Left forelimb (tissue), 1 donor: ENCODE measurements around the gene TFDP1.
A peak's percentile ranks its signal among the peaks of the same experiment; 100 is the strongest.

ENCODE experiments used
- DNase-seq: peaks from one replicate; pipeline ENCODE4 v3.0.0-alpha.2; 2018; ENCODE audit warnings: low spot score

The TFDP1 gene

DNA sequence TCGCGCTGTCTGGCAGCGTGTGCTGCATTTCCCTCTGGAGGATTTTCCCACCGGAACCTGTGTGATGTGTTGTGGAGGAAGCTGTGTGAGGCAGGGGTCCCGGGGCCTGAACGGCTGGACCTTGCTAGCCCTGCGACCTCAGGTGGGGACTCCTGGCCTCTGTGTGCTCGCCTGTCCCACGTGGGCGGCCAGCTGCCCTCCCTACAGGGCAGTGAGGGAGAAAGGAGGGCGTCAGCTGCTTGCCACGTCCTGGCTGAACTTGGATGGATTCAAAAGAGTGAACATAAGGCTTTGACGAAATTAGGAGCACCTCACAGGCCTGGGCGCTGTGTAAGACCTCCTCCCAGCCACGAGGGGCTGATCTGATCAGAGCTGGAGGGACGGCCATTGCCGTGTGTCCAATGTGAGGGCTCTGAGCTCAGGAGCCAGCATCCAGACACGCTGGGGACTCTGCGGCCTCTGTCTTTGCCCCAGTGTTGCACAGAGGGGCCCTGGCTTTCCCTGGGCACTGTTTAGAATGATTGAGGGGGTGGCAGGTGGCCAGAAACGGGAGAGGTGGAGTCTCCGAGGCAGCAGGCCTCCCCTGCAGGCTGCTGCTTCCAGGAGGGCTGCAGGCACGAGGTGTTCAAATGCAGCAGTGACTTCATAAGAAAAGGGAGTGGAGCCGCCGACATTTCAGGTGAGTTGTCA, 13.0 kb downstream of the TFDP1 start:
- DNase-seq, result peak; percentile 53

GRCh38 chr13:113598081-113598410, 13.5 kb downstream of the TFDP1 start:
- peak; percentile 23 for DNase-seq

- peak; percentile 34 for DNase-seq
Observed at GRCh38 chr13:113598481-113598880, 13.9 kb downstream of the TFDP1 start.

- DNase-seq, result peak; percentile 57
Observed at GRCh38 chr13:113599391-113599790, 14.8 kb downstream of the TFDP1 start.

DNA sequence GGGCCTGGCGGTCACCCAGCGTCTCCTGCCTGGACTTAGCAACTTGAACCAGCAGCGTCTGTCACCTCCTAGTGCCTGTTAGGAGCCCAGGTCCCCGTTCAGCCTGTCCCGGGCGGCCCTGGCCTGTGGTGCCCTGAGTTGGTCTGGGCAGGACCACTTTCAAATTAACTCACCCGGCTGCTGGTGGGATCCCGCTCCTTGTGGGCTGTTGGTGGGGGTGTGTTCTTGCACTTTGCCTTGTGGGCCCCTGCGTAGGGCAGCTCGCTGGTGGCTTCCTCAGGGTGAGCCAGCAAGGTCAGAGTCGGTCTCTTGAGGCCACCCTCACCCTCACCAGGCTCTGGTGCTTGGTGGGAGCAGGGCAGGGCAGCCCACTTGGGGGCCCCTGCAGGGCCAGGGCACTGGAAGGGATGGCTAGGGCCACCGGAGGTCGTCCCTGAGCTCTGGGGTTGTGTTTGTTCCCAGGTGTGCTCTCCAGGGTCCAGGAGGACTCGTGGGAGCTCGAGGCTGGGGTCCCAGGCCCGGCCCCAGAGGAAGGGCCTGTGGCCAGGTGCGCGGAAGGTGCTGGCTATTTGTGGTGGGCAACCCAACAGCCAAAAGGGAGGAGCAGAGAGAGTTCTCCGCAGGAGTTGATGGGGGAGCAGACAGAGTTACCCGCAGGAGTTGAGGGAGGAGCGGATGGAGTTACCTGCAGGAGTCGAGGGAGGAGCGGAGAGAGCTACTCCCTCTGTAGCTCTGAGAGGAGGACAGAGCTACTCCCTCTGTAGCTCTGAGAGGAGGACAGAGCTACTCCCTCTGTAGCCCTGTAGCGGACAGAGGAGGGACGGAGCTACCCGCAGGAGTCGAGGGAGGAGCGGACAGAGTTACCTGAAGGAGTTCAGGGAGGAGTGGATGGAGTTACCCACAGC, 16.9 kb downstream of the TFDP1 start:
- no peak for DNase-seq

DNA sequence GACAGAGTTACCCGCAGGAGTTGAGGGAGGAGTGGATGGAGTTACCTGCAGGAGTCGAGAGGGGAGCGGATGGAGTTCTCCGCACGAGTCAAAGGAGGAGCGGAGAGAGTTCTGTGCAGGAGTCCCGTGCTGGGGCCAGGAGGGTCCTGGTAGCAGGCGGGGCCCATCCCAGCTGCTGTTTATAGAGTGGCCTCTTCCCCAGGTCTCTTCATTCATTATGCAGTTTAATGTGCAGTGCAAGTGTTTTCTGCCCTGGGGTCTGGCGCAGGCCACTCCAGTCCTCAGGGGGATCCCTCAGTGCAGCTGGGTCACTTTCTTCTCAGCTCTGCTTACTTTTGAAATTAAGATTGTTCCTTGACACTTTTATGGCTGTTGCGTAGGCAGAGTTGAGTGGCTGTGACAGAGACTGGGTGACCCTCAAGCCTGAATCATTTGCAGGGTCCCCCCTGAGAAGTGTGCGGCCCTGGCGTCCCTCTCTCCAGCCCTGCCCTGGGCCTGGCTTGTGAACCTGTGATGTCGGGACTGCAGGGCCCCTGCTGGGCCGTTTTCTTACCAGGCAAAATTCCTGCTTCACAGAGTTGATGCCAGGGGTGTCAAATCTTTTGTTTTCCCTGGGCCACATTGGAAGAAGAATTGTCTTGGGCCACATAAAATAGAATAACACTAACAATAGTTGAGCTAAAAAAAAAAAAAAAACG, 17.9 kb downstream of the TFDP1 start:
- no peak for DNase-seq

- no peak for DNase-seq
Observed at GRCh38 chr13:113603116-113603710, 18.7 kb downstream of the TFDP1 start.

DNA sequence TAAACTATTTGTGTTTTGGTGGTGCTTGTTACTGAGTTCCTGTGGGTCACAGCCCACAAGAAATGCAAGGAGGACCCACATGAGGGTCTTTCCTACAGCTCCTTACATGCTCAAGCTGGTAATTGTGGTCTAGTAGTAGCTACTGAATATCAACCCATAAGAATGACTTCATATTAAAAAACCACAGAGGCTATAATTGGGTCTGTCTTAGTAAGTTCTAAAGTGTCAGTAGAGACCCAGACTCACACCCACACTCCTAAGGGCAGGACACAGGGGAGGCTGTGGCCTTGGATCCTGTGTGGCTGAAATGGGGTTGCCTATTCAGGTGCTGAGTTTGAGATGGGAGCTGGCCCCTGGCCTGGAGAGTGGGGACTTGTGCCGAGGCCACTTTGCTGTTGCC, 19.6 kb downstream of the TFDP1 start:
- no peak for DNase-seq

GRCh38 chr13:113605461-113605860, 20.9 kb downstream of the TFDP1 start:
- no peak for DNase-seq

DNA sequence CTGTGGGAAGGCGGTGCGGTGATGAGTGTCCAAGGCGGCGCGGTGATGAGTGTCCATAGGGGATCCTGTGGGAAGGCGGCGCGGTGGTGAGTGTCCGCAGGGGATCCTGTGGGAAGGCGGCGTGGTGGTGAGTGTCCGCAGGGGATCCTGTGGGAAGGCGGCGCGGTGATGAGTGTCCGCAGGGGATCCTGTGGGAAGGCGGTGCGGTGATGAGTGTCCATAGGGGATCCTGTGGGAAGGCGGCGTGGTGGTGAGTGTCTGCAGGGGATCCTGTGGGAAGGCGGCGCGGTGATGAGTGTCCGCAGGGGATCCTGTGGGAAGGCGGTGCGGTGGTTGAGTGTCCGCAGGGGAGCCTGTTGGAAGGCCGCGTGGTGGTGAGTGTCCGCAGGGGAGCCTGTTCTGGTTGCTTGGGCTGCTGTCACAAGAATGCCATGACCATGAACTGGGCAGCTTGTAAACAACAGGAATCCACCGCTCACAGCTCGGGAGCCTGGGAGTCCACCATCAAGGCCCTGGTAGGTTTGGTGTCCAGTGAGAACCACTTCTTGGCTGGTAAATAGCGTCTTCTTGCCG, 21.4 kb downstream of the TFDP1 start:
- no peak for DNase-seq

- no peak for DNase-seq
Observed at GRCh38 chr13:113607056-113607888, 22.7 kb downstream of the TFDP1 start.

DNA sequence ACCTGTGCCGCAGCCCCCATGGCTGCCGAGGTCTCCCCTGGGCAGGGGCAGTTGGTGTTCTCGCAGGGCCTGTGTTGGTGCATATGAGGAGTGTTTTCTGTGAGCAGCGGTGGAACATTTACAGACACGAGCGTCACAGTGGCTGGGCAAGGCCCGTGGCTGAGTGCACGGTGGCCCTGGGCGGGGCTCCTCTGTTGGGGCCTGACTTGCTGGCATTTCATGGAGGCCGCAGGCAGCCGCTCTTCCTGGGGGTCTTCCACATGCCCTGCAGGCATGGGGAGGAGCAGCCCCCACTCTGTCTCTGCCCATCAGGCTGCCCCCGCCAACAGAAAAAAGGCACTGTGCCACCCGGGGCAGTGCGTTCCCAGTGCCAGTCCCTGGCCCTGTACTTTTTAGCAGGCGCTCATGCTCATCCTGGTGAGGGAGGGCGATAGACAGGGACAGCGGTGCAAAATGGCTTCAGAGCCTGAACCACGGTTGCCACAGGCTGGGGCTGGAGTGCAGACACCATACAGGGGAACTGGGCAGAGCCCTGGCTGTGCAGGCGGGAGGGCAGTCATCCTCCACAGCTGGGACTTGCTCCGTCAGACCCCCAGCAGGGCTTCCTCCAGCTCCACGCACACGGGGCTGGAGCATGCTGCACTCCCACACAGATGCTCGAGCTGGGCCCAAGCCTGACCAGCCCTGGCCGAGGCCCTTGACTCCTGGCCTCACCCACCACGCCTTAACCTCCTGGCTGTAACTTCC, 23.5 kb downstream of the TFDP1 start:
- no peak for DNase-seq

GRCh38 chr13:113608967-113609533, 24.5 kb downstream of the TFDP1 start:
- DNase-seq, result no peak

- no peak for DNase-seq
Observed at GRCh38 chr13:113609616-113610015, 25.1 kb downstream of the TFDP1 start.

DNA sequence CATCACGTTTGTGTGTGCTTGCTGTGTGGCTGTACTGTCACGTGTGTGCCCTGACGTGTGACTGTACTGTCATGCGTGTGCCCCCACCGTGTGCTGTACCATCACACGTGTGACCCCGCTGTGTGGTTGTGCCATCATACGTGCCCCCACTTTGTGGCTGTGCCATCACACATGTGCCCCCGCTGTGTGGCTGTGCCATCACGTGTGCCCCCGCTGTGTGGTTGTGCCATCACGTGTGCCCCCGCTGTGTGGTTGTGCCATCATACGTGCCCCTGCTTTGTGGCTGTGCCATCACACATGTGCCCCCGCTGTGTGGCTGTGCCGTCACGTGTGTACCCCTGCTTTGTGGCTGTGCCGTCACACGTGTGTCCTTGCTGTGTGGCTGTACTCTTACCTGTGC, 25.7 kb downstream of the TFDP1 start:
- DNase-seq, result no peak

GRCh38 chr13:113611996-113612395, 27.4 kb downstream of the TFDP1 start:
- DNase-seq, result no peak

DNA sequence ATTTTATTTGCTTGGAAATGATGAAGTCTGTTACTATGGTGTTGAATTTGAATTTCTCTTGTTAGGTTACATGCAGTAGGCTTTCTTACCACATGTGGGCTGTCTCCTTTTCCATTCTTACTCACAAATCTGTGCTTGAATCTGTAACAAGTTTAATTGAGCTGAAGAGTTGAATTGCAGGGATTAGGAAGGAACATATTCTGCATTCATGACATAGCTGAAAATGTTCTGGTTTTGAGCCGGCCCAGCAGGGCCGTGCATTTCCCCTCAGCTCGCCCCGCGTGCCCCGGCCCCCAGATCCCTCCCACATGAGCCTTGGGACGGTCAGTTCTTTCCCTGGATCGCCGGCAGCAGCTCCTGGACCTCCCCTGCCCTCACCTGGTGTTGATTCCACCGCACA, 28.1 kb downstream of the TFDP1 start:
- no peak for DNase-seq

DNA sequence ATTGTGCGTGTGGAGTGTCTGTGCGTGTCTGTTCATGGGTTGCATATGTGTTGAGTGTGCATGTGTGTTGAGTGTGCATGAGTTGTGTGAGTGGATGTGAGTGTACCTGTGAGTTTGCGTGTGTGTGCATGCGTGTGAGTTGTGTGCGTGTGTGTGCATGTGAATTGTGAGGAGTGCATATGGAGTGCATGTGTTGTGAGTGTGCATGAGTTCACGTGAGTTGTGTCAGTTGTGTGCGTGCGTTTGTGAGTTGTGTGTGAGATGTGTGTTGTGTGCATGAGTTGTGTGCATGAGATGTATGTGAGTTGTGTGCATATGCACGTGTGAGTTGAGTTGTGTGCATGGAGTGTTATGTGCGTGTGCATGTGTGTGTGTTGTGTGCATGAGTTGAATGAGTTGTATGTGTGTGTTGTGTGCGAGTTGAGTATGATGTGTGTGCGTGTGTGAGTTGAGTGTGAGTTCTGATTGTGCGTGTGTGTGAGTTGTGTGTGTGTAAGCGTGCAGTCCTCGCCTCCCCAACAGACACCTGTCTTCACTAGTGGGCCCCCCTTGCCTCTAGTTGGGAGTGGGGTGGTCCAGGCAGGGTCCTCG, 29.3 kb downstream of the TFDP1 start:
- DNase-seq, result no peak

GRCh38 chr13:113616281-113616906, 31.8 kb downstream of the TFDP1 start:
- DNase-seq, result no peak
